ENCODE measurements around the gene CAPN10.

Gene CAPN10

GRCh38 chr2:240635998-240636547 is 49.5 kb downstream of the CAPN10 start:
- no peak for TF ChIP-seq CTCF (conservative IDR thresholded peaks at IDR 0.05; ENCODE audit: low read depth)
- no peak overlapping the region for H3K27ac ChIP-seq
- no peak for DNase-seq (ENCODE audit: low spot score)
- CTCF ChIA-PET, result no interaction called here
- POLR2A ChIA-PET (ENCODE audit: low non-redundant PET), result no interaction called here

- CTCF ChIA-PET, result no interaction called here
- H3K27ac ChIP-seq, result no peak overlapping the region
These were observed 50.1 kb downstream of the CAPN10 start for GRCh38 chr2:240636563-240637115.

DNA sequence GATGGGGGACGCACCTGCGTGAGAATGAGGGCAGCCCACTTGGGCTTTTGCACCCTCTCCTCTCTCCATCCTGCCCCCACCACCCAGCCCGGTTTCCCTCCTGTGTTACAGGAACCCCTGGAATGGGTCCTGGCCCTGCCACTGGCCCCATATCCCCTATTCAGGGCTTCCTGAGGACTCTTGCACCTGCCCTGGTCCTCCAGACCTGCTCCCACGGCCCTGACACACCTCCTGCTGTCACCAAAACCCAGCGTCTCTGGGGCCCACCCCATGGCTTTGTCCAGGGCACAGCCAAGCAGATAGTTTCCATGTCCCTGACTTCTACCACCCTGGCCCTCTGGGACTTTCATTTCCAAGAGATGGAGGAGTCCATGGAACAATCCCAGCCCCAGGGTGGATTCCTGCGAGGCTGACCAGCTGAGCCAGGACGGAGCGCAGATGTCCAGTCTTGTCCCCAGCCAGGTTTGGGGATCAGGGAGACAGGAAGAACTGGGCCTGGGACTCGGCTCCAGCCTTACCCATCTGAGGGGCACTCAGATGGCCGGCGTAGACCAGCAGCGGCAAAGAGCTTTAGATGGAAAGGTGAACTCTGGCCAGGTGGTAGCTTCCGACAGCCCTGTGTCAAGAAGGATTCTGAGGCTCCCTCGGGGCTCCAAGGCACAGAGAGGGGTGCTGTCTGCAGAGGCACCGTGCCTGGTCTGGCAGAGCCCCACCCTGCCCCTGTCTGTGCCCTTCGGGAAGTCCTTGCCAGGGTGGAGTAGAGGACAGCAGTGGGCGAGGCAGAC is 50.8 kb downstream of the CAPN10 start:
- ChIA-PET POLR2A (ENCODE audit: low non-redundant PET) (interaction anchor here (0.6 kb wide), 1 partner anchor 51 kb away, joined by 3 read pairs; no protein-coding TSS in a partner anchor), CTCF (no interaction called here)
- no peak for TF ChIP-seq CTCF (conservative IDR thresholded peaks at IDR 0.05; ENCODE audit: low read depth)
- DNase-seq (ENCODE audit: low spot score), result no peak
- no peak overlapping the region for H3K27ac ChIP-seq

More at GRCh38 chr2:240636563-240637115, 50.1 kb downstream of the CAPN10 start:
- DNase-seq (ENCODE audit: low spot score), result no peak
- no peak for TF ChIP-seq CTCF (conservative IDR thresholded peaks at IDR 0.05; ENCODE audit: low read depth)
- POLR2A ChIA-PET (ENCODE audit: low non-redundant PET), result no interaction called here

- TF ChIP-seq CTCF (conservative IDR thresholded peaks at IDR 0.05; ENCODE audit: low read depth), result no peak
- POLR2A ChIA-PET (ENCODE audit: low non-redundant PET), result interaction anchor here (0.6 kb wide), 1 partner anchor 52 kb away, joined by 3 read pairs; no protein-coding TSS in a partner anchor
These were observed 51.4 kb downstream of the CAPN10 start for GRCh38 chr2:240637901-240638345.

GRCh38 chr2:240638512-240639160 is 52.1 kb downstream of the CAPN10 start:
- POLR2A ChIA-PET (ENCODE audit: low non-redundant PET), result no interaction called here
- H3K27ac ChIP-seq, result no peak overlapping the region
- no peak for TF ChIP-seq CTCF (conservative IDR thresholded peaks at IDR 0.05; ENCODE audit: low read depth)
- CTCF ChIA-PET, result no interaction called here
- DNase-seq (ENCODE audit: low spot score), result no peak

More at GRCh38 chr2:240637901-240638345, 51.4 kb downstream of the CAPN10 start:
- H3K27ac ChIP-seq, result no peak overlapping the region
- CTCF ChIA-PET, result no interaction called here
- no peak for DNase-seq (ENCODE audit: low spot score)

GRCh38 chr2:240639566-240639965 is 53.0 kb downstream of the CAPN10 start:
- DNase-seq (ENCODE audit: low spot score), result no peak
- TF ChIP-seq CTCF (conservative IDR thresholded peaks at IDR 0.05; ENCODE audit: low read depth), result no peak
- H3K27ac ChIP-seq, result no peak overlapping the region
- ChIA-PET CTCF (no interaction called here), POLR2A (ENCODE audit: low non-redundant PET) (no interaction called here)
